Esophagus (tissue), 2 donors: ENCODE measurements around the gene GRB10. TPM values are rescaled to one million over a fixed set of nuclear protein-coding genes. Genes with fewer than 3 reads are reported as not detected.

ENCODE experiments used
- H3K27ac ChIP-seq, 2 donors: one replicate each; pipeline ENCODE4 v1.5.1; 2013; ENCODE audit warnings: low read depth in 2 of 2, mild to moderate bottlenecking in 2 of 2, inconsistent platforms in 1 of 2, low read length in 1 of 2, moderate library complexity in 1 of 2
- H3K27me3 ChIP-seq, 2 donors: one replicate each; pipeline ENCODE4 v1.6.1; 2013; ENCODE audit warnings: low read length in 2 of 2, control low read depth in 1 of 2, mild to moderate bottlenecking in 1 of 2; ENCODE audit not compliant: insufficient read depth in 2 of 2, control insufficient read depth in 1 of 2
- H3K36me3 ChIP-seq, 2 donors: one replicate each; pipeline ENCODE4 v1.6.1; 2013; ENCODE audit warnings: low read length in 1 of 2; ENCODE audit not compliant: control insufficient read depth in 2 of 2, insufficient read depth in 2 of 2
- H3K4me1 ChIP-seq, 2 donors: one replicate each; pipeline ENCODE4 v1.6.1; 2013; ENCODE audit warnings: low read length in 1 of 2; ENCODE audit not compliant: control insufficient read depth in 2 of 2, insufficient read depth in 2 of 2
- H3K4me3 ChIP-seq, 2 donors: one replicate each; pipeline ENCODE4 v1.5.1; 2013; ENCODE audit warnings: low read length in 2 of 2, mild to moderate bottlenecking in 2 of 2, low read depth in 1 of 2, moderate library complexity in 1 of 2
- H3K9me3 ChIP-seq, 2 donors: one replicate each; pipeline ENCODE4 v1.6.1; 2013; ENCODE audit warnings: mild to moderate bottlenecking in 2 of 2, low read depth in 1 of 2, low read length in 1 of 2, moderate library complexity in 1 of 2; ENCODE audit not compliant: control insufficient read depth in 2 of 2, insufficient read depth in 1 of 2
- WGBS, 2 donors: extraction: QIAGEN DNeasy Blood & Tissue Kit; methylation state at CpG; one replicate each; pipeline ENCODE4 v1.1.7; 2013; 5-methylcytosine and 5-hydroxymethylcytosine counted together
- polyA plus RNA-seq, 2 donors: library from polyadenylated mRNA; stranded (reverse); fragments of 200-250 nt; gene quantifications; one replicate each; pipeline ENCODE4 v1.2.3, GENCODE V29; 2013
- donor health status: healthy with polysubstance abuse.
- donor health status: Bipolar disorder and iron deficiency.

GRB10 gene
- polyA plus RNA-seq, 2 donors: 4.0 to 5.0 TPM

GRCh38 chr7:50622821-50623220, 159.9 kb downstream of the GRB10 start:
- Histone ChIP-seq H3K36me3 (no peaks in the 10 kb centered on the region), H3K27ac (no peak overlapping the region), H3K4me1 (peaks cover 0 to 2% of the 10 kb centered on the region in 2 donors), H3K4me3 (no peak overlapping the region), H3K27me3 (no peaks in the 10 kb centered on the region), H3K9me3 (no peaks in the 10 kb centered on the region)
- 75 to 80% methylated on average over 2 of the region's 2 CpGs for WGBS, 2 donors

DNA sequence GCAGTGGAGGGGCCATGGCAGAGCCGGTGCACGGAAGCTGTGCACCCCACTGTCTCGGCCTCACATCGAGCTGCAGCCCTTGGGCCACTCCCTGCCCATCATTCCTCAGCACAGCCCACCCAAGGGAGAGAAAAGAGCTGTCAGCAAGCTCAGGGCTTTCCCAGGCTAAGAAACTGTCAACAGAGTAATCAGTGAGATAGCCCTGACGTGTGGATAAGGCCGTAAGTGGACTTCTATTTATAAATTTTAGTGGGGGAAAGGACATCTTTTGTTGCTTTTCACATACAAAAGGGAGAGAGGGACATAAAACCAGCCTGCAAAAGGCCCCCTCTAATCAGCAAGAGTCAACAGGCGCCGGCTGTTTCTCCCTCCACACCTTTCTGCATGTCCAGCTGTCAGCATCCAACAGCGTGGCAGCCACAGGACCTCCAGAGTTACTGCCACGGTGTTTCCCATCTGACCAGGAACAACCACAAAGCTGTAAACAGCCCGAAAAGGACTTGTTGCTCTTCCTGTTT, 160.7 kb downstream of the GRB10 start:
- H3K27ac ChIP-seq: no peak overlapping the region
- 78 to 83% methylated on average over 11 of the region's 11 CpGs for WGBS, 2 donors

GRCh38 chr7:50621206-50621605, 161.5 kb downstream of the GRB10 start:
- no peak overlapping the region for H3K27ac ChIP-seq
- H3K4me3 ChIP-seq: no peak overlapping the region
- peaks cover 0 to 2% of the 10 kb centered on the region in 2 donors for H3K4me1 ChIP-seq
- H3K27me3 ChIP-seq: no peaks in the 10 kb centered on the region
- WGBS, 2 donors: 75% methylated on average over 8 of the region's 8 CpGs
- H3K9me3 ChIP-seq: no peaks in the 10 kb centered on the region
- no peaks in the 10 kb centered on the region for H3K36me3 ChIP-seq

More for the DNA sequence above, 160.7 kb downstream of the GRB10 start:
- Histone ChIP-seq H3K27me3 (no peaks in the 10 kb centered on the region), H3K36me3 (no peaks in the 10 kb centered on the region), H3K9me3 (no peaks in the 10 kb centered on the region), H3K4me1 (peaks cover 0 to 2% of the 10 kb centered on the region in 2 donors), H3K4me3 (no peak overlapping the region)

DNA sequence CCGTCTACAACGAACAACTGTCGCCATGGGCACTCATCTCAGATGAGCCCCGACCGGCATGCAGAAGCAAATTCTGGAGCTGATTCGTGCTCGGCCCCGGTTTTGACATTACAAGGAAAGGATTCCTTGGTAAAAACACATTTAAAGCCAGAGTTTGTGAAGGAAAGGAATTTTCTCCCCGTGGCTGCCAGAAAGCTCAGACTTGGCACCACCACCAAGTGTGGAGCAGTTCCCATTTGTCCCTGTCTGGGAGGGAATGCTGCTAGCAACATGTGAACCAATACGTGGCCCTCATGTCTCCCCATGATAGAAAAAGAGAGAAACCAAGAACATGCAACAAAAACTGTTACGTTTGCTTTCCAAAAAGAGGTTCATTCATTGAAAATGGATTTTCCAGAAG, 162.3 kb downstream of the GRB10 start:
- H3K4me1 ChIP-seq: peaks cover 0 to 2% of the 10 kb centered on the region in 2 donors
- H3K27ac ChIP-seq: no peak overlapping the region
- H3K27me3 ChIP-seq: no peaks in the 10 kb centered on the region
- no peak overlapping the region for H3K4me3 ChIP-seq
- no peaks in the 10 kb centered on the region for H3K9me3 ChIP-seq
- peaks cover 0 to 6% of the 10 kb centered on the region in 2 donors for H3K36me3 ChIP-seq
- WGBS, 2 donors: 52 to 59% methylated on average over 11 of the region's 11 CpGs

DNA sequence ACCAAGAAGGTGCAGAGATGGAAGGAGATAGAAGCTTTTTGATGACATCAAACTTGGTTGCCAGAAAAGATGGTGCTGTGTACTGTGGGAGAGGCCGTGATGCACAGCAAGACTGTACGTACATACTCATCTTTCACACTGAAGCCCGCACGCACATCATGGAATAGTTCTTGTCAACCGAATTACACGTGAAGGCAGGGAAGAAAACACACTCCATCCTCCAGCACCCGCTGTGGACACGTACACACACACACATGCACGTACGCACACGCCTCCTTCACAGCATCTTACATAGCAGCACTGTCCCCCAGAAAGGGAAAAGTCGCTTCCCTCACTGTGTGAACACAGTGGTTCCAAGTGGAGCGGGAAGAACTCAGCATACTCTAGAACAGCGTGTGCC, 163.0 kb downstream of the GRB10 start:
- WGBS, 2 donors: 88 to 90% methylated on average over 14 of the region's 14 CpGs
- no peak overlapping the region for H3K27ac ChIP-seq
- no peaks in the 10 kb centered on the region for H3K27me3 ChIP-seq
- peaks cover 0 to 2% of the 10 kb centered on the region in 2 donors for H3K4me1 ChIP-seq
- H3K4me3 ChIP-seq: no peak overlapping the region
- H3K9me3 ChIP-seq: no peaks in the 10 kb centered on the region
- H3K36me3 ChIP-seq: peaks cover 0 to 6% of the 10 kb centered on the region in 2 donors

- peaks cover 0 to 6% of the 10 kb centered on the region in 2 donors for H3K36me3 ChIP-seq
These were observed 164.4 kb downstream of the GRB10 start for GRCh38 chr7:50618281-50618680.

DNA sequence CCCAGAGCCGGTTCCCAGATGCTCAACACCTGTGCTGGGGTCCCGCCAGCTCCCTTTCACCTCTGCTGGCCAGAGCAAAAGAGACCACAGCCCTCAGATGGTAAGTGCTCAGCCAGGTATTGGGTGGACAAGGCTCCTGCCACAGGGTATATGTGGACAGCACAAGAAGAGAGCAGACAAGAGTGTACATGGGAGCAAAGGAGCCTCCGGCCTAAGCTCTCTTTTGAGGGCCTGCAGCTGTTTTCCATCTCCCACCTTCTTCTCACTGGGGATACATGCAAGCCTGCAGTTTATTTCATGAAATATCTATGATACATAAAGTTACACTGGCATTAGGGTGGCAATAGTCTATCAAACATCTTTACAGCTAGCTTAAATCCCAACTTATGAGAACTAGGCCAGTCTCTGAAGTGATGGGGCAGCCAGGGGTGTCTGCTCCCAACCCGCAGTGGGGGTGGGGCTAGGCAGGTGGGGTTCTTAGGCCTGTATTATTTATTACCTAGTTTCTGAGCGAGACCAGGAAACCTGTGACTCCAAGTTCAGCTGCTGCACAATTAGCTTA, 167.1 kb downstream of the GRB10 start:
- no peaks in the 10 kb centered on the region for H3K27me3 ChIP-seq
- no peaks in the 10 kb centered on the region for H3K9me3 ChIP-seq
- WGBS, 2 donors: 76 to 92% methylated on average over 5 of the region's 5 CpGs
- H3K27ac ChIP-seq: no peak overlapping the region
- H3K36me3 ChIP-seq: peaks cover 0 to 6% of the 10 kb centered on the region in 2 donors
- no peaks in the 10 kb centered on the region for H3K4me1 ChIP-seq
- no peak overlapping the region for H3K4me3 ChIP-seq

More at GRCh38 chr7:50618281-50618680, 164.4 kb downstream of the GRB10 start:
- Histone ChIP-seq H3K27me3 (no peaks in the 10 kb centered on the region), H3K4me3 (no peak overlapping the region), H3K9me3 (no peaks in the 10 kb centered on the region), H3K4me1 (peaks cover 0 to 2% of the 10 kb centered on the region in 2 donors), H3K27ac (no peak overlapping the region)
- 75 to 85% methylated on average over 5 of the region's 5 CpGs for WGBS, 2 donors

DNA sequence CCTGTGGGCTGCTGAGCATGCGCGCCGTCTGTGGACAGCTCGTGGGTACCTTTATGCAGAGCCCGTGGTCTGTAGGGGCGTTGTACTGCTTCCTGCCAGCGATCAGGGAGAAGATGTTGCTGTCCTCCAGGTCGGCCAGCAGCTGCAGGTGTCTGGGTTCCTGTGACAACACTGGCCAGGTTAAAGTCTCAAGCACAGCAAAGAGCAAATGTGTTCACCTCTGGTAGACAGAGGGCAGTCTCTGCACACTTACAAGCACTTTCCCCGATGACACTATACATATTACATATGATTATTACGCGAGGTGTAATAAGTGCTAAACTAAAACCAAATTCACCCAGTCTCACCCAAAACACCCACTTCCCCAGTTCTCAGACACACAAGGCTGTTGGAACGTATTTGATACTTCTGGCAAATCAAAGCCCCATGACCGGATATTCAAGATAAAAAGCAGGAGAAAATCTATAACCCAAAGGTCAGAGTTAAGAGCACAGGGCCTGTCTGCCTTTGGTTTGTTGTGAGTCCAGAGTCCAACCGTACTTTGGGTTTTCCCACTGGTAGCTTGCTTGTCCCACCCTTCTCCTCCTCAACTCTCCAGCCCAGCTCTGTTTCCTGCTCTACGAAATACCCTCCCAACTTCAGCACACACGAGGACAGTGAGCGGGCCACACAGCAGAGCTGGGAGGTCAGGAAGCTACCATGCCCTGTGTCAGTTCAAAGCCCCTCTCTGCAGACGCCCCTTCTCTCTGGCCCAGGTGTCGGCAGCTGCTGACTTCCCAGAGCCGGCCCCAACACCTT, 167.8 kb downstream of the GRB10 start:
- Histone ChIP-seq H3K4me1 (no peaks in the 10 kb centered on the region), H3K9me3 (no peaks in the 10 kb centered on the region), H3K36me3 (peaks cover 0 to 9% of the 10 kb centered on the region in 2 donors), H3K27ac (no peak overlapping the region), H3K4me3 (no peak overlapping the region), H3K27me3 (no peaks in the 10 kb centered on the region)
- WGBS, 2 donors: 62 to 81% methylated on average over 20 of the region's 20 CpGs

GRCh38 chr7:50613473-50613872, 169.2 kb downstream of the GRB10 start:
- Histone ChIP-seq H3K27me3 (no peaks in the 10 kb centered on the region), H3K9me3 (no peaks in the 10 kb centered on the region), H3K27ac (no peak overlapping the region), H3K36me3 (peaks cover 0 to 9% of the 10 kb centered on the region in 2 donors), H3K4me3 (no peak overlapping the region), H3K4me1 (no peaks in the 10 kb centered on the region)
- WGBS, 2 donors: 84 to 91% methylated on average over 8 of the region's 8 CpGs
